Measurements from ENCODE around the gene BRPF1. TPM values are rescaled to one million over a fixed set of nuclear protein-coding genes. Genes with fewer than 3 reads are reported as not detected.

The BRPF1 gene
- total and polyA plus RNA-seq, 2 donors from 2014 or later, result 6.2 to 22.4 TPM

GRCh38 chr3:9736831-9737230 is 5.3 kb downstream of the BRPF1 start:
- peaks cover 0 to 13% (median 9%) of the 10 kb centered on the region in 3 donors for H3K4me1 ChIP-seq (ENCODE audit: control insufficient read depth in 2 of 3, insufficient read depth in 2 of 3, low read depth in 1 of 3, low read length in 3 of 3)
- intact Hi-C loops (cut with DNase I), result no loop called here
- H3K9me3 ChIP-seq (ENCODE audit: control insufficient read depth in 2 of 3, insufficient read depth in 1 of 3, low read length in 3 of 3), result no peaks in the 10 kb centered on the region
- no peak overlapping the region for H3K9ac ChIP-seq (ENCODE audit: low read length in 3 of 3)
- TF ChIP-seq, protein P1, sequence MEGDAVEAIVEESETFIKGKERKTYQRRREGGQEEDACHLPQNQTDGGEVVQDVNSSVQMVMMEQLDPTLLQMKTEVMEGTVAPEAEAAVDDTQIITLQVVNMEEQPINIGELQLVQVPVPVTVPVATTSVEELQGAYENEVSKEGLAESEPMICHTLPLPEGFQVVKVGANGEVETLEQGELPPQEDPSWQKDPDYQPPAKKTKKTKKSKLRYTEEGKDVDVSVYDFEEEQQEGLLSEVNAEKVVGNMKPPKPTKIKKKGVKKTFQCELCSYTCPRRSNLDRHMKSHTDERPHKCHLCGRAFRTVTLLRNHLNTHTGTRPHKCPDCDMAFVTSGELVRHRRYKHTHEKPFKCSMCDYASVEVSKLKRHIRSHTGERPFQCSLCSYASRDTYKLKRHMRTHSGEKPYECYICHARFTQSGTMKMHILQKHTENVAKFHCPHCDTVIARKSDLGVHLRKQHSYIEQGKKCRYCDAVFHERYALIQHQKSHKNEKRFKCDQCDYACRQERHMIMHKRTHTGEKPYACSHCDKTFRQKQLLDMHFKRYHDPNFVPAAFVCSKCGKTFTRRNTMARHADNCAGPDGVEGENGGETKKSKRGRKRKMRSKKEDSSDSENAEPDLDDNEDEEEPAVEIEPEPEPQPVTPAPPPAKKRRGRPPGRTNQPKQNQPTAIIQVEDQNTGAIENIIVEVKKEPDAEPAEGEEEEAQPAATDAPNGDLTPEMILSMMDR (IDR thresholded peaks at IDR 0.05; ENCODE audit: borderline replicate concordance, extremely low read depth, insufficient read depth), result no peak
- no peak overlapping the region for H3K4me3 ChIP-seq (ENCODE audit: low read length in 3 of 3)
- no peak for DNase-seq
- no peak for FAIRE-seq
- H3K27ac ChIP-seq (ENCODE audit: low read depth in 2 of 2, low read length in 2 of 2), result no peak overlapping the region
- no peaks in the 10 kb centered on the region for H3K27me3 ChIP-seq (ENCODE audit: control insufficient read depth, insufficient read depth, low read length)
- peaks cover 8 to 63% (median 52%) of the 10 kb centered on the region in 3 donors for H3K36me3 ChIP-seq (ENCODE audit: control insufficient read depth in 2 of 3, insufficient read depth in 3 of 3, low read length in 3 of 3)

GRCh38 chr3:9739181-9739580 is 7.6 kb downstream of the BRPF1 start:
- intact Hi-C loops (cut with DNase I), result no loop called here
- peaks cover 8 to 84% (median 70%) of the 10 kb centered on the region in 3 donors for H3K36me3 ChIP-seq (ENCODE audit: control insufficient read depth in 2 of 3, insufficient read depth in 3 of 3, low read length in 3 of 3)

GRCh38 chr3:9742560-9742959 is 11.0 kb downstream of the BRPF1 start:
- FAIRE-seq, result no peak
- DNase-seq, result no peak
- Histone ChIP-seq H3K4me1 (ENCODE audit: control insufficient read depth in 2 of 3, insufficient read depth in 2 of 3, low read depth in 1 of 3, low read length in 3 of 3) (no peaks in the 10 kb centered on the region), H3K4me3 (ENCODE audit: low read length in 3 of 3) (no peak overlapping the region), H3K9me3 (ENCODE audit: control insufficient read depth in 2 of 3, insufficient read depth in 1 of 3, low read length in 3 of 3) (no peaks in the 10 kb centered on the region), H3K36me3 (ENCODE audit: control insufficient read depth in 2 of 3, insufficient read depth in 3 of 3, low read length in 3 of 3) (peaks cover 13 to 98% (median 78%) of the 10 kb centered on the region in 3 donors), H3K27me3 (ENCODE audit: control insufficient read depth, insufficient read depth, low read length) (no peaks in the 10 kb centered on the region), H3K27ac (ENCODE audit: low read depth in 2 of 2, low read length in 2 of 2) (no peak overlapping the region), H3K9ac (ENCODE audit: low read length in 3 of 3) (no peak overlapping the region)
- TF ChIP-seq, protein P1 (IDR thresholded peaks at IDR 0.05; ENCODE audit: borderline replicate concordance, extremely low read depth, insufficient read depth), result no peak
- intact Hi-C loops (cut with DNase I), result no loop called here

More at GRCh38 chr3:9739181-9739580, 7.6 kb downstream of the BRPF1 start:
- Histone ChIP-seq H3K4me3 (ENCODE audit: low read length in 3 of 3) (no peak overlapping the region), H3K9ac (ENCODE audit: low read length in 3 of 3) (no peak overlapping the region), H3K4me1 (ENCODE audit: control insufficient read depth in 2 of 3, insufficient read depth in 2 of 3, low read depth in 1 of 3, low read length in 3 of 3) (no peaks in the 10 kb centered on the region), H3K9me3 (ENCODE audit: control insufficient read depth in 2 of 3, insufficient read depth in 1 of 3, low read length in 3 of 3) (no peaks in the 10 kb centered on the region), H3K27ac (ENCODE audit: low read depth in 2 of 2, low read length in 2 of 2) (no peak overlapping the region), H3K27me3 (ENCODE audit: control insufficient read depth, insufficient read depth, low read length) (no peaks in the 10 kb centered on the region)
- FAIRE-seq (no peak), DNase-seq (no peak)
- TF ChIP-seq, protein P1 (IDR thresholded peaks at IDR 0.05; ENCODE audit: borderline replicate concordance, extremely low read depth, insufficient read depth), result no peak

- no peak overlapping the region for H3K9ac ChIP-seq (ENCODE audit: low read length in 3 of 3)
- H3K4me3 ChIP-seq (ENCODE audit: low read length in 3 of 3), result no peak overlapping the region
- H3K27ac ChIP-seq (ENCODE audit: low read depth in 2 of 2, low read length in 2 of 2), result no peak overlapping the region
- H3K4me1 ChIP-seq (ENCODE audit: control insufficient read depth in 2 of 3, insufficient read depth in 2 of 3, low read depth in 1 of 3, low read length in 3 of 3), result no peaks in the 10 kb centered on the region
- intact Hi-C loops (cut with DNase I), result no loop called here
- H3K27me3 ChIP-seq (ENCODE audit: control insufficient read depth, insufficient read depth, low read length), result no peaks in the 10 kb centered on the region
- FAIRE-seq, result no peak
- H3K36me3 ChIP-seq (ENCODE audit: control insufficient read depth in 2 of 3, insufficient read depth in 3 of 3, low read length in 3 of 3), result peaks cover 13 to 89% (median 71%) of the 10 kb centered on the region in 3 donors
- no peak for DNase-seq
- H3K9me3 ChIP-seq (ENCODE audit: control insufficient read depth in 2 of 3, insufficient read depth in 1 of 3, low read length in 3 of 3), result no peaks in the 10 kb centered on the region
- TF ChIP-seq, protein P1 (IDR thresholded peaks at IDR 0.05; ENCODE audit: borderline replicate concordance, extremely low read depth, insufficient read depth), result no peak
Observed at GRCh38 chr3:9743548-9743947, 12.0 kb downstream of the BRPF1 start.

All from kidney (tissue), 14 donors.